ENCODE data around the gene MLLT3. TPM values are rescaled to one million over a fixed set of nuclear protein-coding genes. Genes with fewer than 3 reads are reported as not detected.

Gene MLLT3
- total RNA-seq, 3 donors from 2014 or later (not counting 1 experiment from before 2014, with no cell fraction given), result 24.3 to 26.6 (median 25.2) TPM

DNA sequence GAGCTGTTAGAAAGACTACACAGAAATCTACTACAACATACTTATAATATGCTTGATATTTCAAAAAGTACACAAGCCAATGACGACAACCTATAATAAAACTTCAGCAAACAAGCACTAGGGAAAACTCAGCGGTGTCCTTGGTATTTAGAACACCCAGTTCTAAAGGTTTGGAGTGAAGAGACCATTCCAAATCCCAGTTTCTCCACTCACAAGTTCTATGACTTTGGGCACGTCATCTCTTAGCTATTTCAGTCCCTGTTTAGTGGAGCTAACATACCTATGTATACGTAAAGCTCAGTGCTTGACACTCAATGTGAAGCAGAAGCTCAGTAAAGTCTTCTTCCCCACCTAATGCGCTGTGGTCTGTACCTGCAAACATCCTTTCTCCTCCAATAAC is 52.8 kb downstream of the MLLT3 start:
- Histone ChIP-seq H3K27ac (ENCODE audit: low read length) (no peak overlapping the region), H3K4me3 (ENCODE audit: low read length) (no peak overlapping the region), H3K9me3 (ENCODE audit: control insufficient read depth, insufficient read depth, low read length) (no peaks in the 10 kb centered on the region), H3K36me3 (ENCODE audit: control insufficient read depth, insufficient read depth, low read length) (no peaks in the 10 kb centered on the region), H3K27me3 (ENCODE audit: control insufficient read depth, insufficient read depth, low read length) (no peaks in the 10 kb centered on the region), H3K4me1 (ENCODE audit: control insufficient read depth, insufficient read depth, low read length) (no peaks in the 10 kb centered on the region)
- DNase-seq (no peak), ATAC-seq (no peak)
- peaks cover 33 to 34% of the 10 kb centered on the region in 2 donors for H3K4me1 Mint-ChIP-seq
- no peak overlapping the region for H3K27ac Mint-ChIP-seq
- TF ChIP-seq, protein P1, sequence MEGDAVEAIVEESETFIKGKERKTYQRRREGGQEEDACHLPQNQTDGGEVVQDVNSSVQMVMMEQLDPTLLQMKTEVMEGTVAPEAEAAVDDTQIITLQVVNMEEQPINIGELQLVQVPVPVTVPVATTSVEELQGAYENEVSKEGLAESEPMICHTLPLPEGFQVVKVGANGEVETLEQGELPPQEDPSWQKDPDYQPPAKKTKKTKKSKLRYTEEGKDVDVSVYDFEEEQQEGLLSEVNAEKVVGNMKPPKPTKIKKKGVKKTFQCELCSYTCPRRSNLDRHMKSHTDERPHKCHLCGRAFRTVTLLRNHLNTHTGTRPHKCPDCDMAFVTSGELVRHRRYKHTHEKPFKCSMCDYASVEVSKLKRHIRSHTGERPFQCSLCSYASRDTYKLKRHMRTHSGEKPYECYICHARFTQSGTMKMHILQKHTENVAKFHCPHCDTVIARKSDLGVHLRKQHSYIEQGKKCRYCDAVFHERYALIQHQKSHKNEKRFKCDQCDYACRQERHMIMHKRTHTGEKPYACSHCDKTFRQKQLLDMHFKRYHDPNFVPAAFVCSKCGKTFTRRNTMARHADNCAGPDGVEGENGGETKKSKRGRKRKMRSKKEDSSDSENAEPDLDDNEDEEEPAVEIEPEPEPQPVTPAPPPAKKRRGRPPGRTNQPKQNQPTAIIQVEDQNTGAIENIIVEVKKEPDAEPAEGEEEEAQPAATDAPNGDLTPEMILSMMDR (IDR thresholded peaks at IDR 0.05), result no peak
- H3K27me3 Mint-ChIP-seq (ENCODE audit: low read depth in 2 of 2), result no peaks in the 10 kb centered on the region
- no peaks in the 10 kb centered on the region for H3K36me3 Mint-ChIP-seq
- 88% methylated on average over 5 of the region's 5 CpGs for WGBS (ENCODE audit: insufficient coverage)
- intact Hi-C loops (cut with micrococcal nuclease), result no loop called here
- no peaks in the 10 kb centered on the region for H3K9me3 Mint-ChIP-seq
- H3K4me3 Mint-ChIP-seq, result no peak overlapping the region

DNA sequence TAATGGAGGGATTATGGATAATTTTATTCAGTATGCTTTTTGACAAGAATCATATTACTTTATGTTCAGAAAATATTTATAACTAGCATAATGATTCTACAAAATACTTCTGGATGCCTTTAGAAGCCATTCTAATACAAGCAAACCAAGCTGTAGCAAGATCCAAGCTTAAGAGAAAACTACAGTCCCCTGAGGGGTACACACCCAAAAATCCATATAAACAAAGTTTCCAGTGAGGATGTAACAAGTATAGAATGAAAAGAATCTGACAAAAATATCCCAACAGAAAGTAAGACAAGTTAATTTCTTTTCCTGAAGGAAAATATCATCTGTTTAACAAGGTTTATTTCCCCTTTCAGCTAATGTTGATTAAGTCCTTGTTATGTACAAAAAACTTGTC is 53.9 kb downstream of the MLLT3 start:
- intact Hi-C loops (cut with micrococcal nuclease), result no loop called here
- no peak overlapping the region for H3K27ac ChIP-seq (ENCODE audit: low read length)
- no peaks in the 10 kb centered on the region for H3K4me1 ChIP-seq (ENCODE audit: control insufficient read depth, insufficient read depth, low read length)
- ATAC-seq, result no peak
- H3K36me3 Mint-ChIP-seq, result no peaks in the 10 kb centered on the region
- no peaks in the 10 kb centered on the region for H3K27me3 Mint-ChIP-seq (ENCODE audit: low read depth in 2 of 2)
- H3K9me3 Mint-ChIP-seq, result no peaks in the 10 kb centered on the region
- H3K27ac Mint-ChIP-seq, result no peak overlapping the region
- no peak for DNase-seq
- no peak overlapping the region for H3K4me3 Mint-ChIP-seq
- no peaks in the 10 kb centered on the region for H3K27me3 ChIP-seq (ENCODE audit: control insufficient read depth, insufficient read depth, low read length)
- H3K4me1 Mint-ChIP-seq, result peaks cover 35 to 36% of the 10 kb centered on the region in 2 donors
- H3K9me3 ChIP-seq (ENCODE audit: control insufficient read depth, insufficient read depth, low read length), result no peaks in the 10 kb centered on the region
- TF ChIP-seq, protein P1 (IDR thresholded peaks at IDR 0.05), result no peak
- no peak overlapping the region for H3K4me3 ChIP-seq (ENCODE audit: low read length)
- H3K36me3 ChIP-seq (ENCODE audit: control insufficient read depth, insufficient read depth, low read length), result no peaks in the 10 kb centered on the region

DNA sequence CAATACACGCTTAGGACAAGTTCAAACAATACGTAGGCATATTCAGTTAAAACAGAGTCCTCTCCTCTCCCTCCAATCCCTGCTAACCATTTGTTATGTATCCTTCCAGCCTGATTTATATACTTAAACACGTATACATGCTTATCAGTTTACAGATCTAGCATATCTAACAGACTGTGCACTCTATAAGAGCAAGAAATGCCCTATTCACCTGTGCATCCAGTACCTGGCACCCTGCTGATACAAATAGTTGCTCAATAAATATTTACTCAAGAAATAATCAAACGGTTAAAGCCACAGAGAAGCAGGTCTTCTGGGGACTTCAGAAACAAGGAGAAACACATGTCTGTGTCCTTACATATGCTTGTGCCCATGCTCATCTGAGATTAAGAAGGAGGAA is 55.9 kb downstream of the MLLT3 start:
- TF ChIP-seq, protein P1 (IDR thresholded peaks at IDR 0.05), result no peak
- no peaks in the 10 kb centered on the region for H3K9me3 Mint-ChIP-seq
- Histone ChIP-seq H3K9me3 (ENCODE audit: control insufficient read depth, insufficient read depth, low read length) (no peaks in the 10 kb centered on the region), H3K27ac (ENCODE audit: low read length) (no peak overlapping the region), H3K27me3 (ENCODE audit: control insufficient read depth, insufficient read depth, low read length) (no peaks in the 10 kb centered on the region), H3K4me3 (ENCODE audit: low read length) (no peak overlapping the region), H3K4me1 (ENCODE audit: control insufficient read depth, insufficient read depth, low read length) (no peaks in the 10 kb centered on the region), H3K36me3 (ENCODE audit: control insufficient read depth, insufficient read depth, low read length) (no peaks in the 10 kb centered on the region)
- no peaks in the 10 kb centered on the region for H3K36me3 Mint-ChIP-seq
- 89% methylated on average over 4 of the region's 4 CpGs for WGBS (ENCODE audit: insufficient coverage)
- peaks cover 46 to 47% of the 10 kb centered on the region in 2 donors for H3K4me1 Mint-ChIP-seq
- DNase-seq (no peak), ATAC-seq (no peak)
- H3K27me3 Mint-ChIP-seq (ENCODE audit: low read depth in 2 of 2), result no peaks in the 10 kb centered on the region
- H3K4me3 Mint-ChIP-seq, result no peak overlapping the region
- H3K27ac Mint-ChIP-seq, result no peak overlapping the region
- intact Hi-C loops (cut with micrococcal nuclease), result no loop called here

DNA sequence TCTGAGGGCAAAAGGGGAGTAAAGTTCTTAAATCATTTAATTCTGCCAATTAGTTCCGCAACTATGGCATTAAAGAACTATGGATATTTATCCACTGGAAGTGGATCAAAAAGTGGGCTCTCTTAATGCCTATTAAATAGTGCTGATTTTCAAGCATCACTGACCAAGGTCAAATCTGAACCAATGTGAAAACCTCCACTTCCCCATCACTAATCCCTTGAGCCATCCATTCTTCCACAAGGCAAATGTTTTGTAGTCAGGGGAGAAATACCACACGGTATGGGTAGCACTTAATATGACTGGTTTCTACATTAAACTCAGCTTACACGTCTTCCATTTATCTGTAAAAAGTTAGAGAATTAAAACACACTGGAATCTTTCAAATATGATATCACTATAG is 57.6 kb downstream of the MLLT3 start:
- no peak overlapping the region for H3K27ac ChIP-seq (ENCODE audit: low read length)
- 80% methylated on average over 2 of the region's 3 CpGs for WGBS (ENCODE audit: insufficient coverage)
- no peaks in the 10 kb centered on the region for H3K4me1 ChIP-seq (ENCODE audit: control insufficient read depth, insufficient read depth, low read length)
- TF ChIP-seq, protein P1 (IDR thresholded peaks at IDR 0.05), result no peak
- Mint-ChIP-seq H3K4me1 (peaks cover 37 to 48% of the 10 kb centered on the region in 2 donors), H3K27me3 (ENCODE audit: low read depth in 2 of 2) (no peaks in the 10 kb centered on the region), H3K27ac (no peak overlapping the region), H3K4me3 (no peak overlapping the region), H3K36me3 (no peaks in the 10 kb centered on the region), H3K9me3 (no peaks in the 10 kb centered on the region)
- no peak overlapping the region for H3K4me3 ChIP-seq (ENCODE audit: low read length)
- H3K36me3 ChIP-seq (ENCODE audit: control insufficient read depth, insufficient read depth, low read length), result no peaks in the 10 kb centered on the region
- no peak for ATAC-seq
- H3K9me3 ChIP-seq (ENCODE audit: control insufficient read depth, insufficient read depth, low read length), result no peaks in the 10 kb centered on the region
- intact Hi-C loops (cut with micrococcal nuclease), result no loop called here
- H3K27me3 ChIP-seq (ENCODE audit: control insufficient read depth, insufficient read depth, low read length), result no peaks in the 10 kb centered on the region
- DNase-seq, result no peak
